ENCODE results near the gene SEC16A.

GRCh38 chr9:136460772-136461325, 22.0 kb downstream of the SEC16A start:
- TF ChIP-seq CTCF (conservative IDR thresholded peaks at IDR 0.05 in 1 of 2, IDR thresholded peaks at IDR 0.05 in 1 of 2; ENCODE audit: extremely low read depth in 1 of 2, insufficient read depth in 1 of 2, low read depth in 1 of 2, low read length in 2 of 2) (no peak), EZH2 (IDR thresholded peaks at IDR 0.05; ENCODE audit: borderline replicate concordance, low read length) (no peak)
